ENCODE results near the gene CHKB. TPM values are rescaled to one million over a fixed set of nuclear protein-coding genes. Genes with fewer than 3 reads are reported as not detected.

The CHKB gene
- total and polyA plus RNA-seq, 2 of the 8 experiments (the other 6 are each of a cell fraction or from before 2014, with no cell fraction given): 27.9 to 42.2 TPM

GRCh38 chr22:50585238-50585637, 2.6 kb upstream of the CHKB start:
- H4K91ac ChIP-seq (replicated peaks; ENCODE audit: insufficient read length, low read length): no peak overlapping the region
- peaks cover 10% of the 10 kb centered on the region; the same call in 1 of the 2 replicates for H3K23me2 ChIP-seq (ENCODE audit: low read depth, low read length)
- no peak overlapping the region for H2BK15ac ChIP-seq (ENCODE audit: low read length)
- no peak overlapping the region for H2BK120ac ChIP-seq (replicated peaks; ENCODE audit: low read depth, low read length)
- no peak overlapping the region for H3K56ac ChIP-seq (replicated peaks; ENCODE audit: insufficient read length, low read depth, low read length)
- WGBS, 2 experiments (ENCODE audit: extremely low coverage in 1 of 2, insufficient coverage in 1 of 2, insufficient read length in 1 of 2, insufficient replicate concordance in 2 of 2, low coverage in 1 of 2, low lambda C conversion rate in 2 of 2, missing lambda C conversion rate in 1 of 2): 82% methylated on average over 3 of the region's 3 CpGs; no CpG with 5 or more reads in 1 of the 2 experiments
- H3K14ac ChIP-seq (ENCODE audit: insufficient read length): no peak overlapping the region
- no peak overlapping the region for H3K18ac ChIP-seq (ENCODE audit: extremely low read depth, low read length)
- POLR2A ChIA-PET (ENCODE audit: partially characterized antibody): interaction anchor here (0.6 to 1.3 kb wide), 2 partner anchors 52 to 59 kb away, joined by 3 to 4 read pairs; partner anchors contain the start of gene SCO2
- H2BK5ac ChIP-seq (ENCODE audit: low read depth, low read length): no peak overlapping the region
- FAIRE-seq (no peak), DNase-seq (ENCODE audit: low read depth in 1 of 2, low spot score in 2 of 2) (no peak)
- H3K27ac ChIP-seq (ENCODE audit: low read depth, low read length): no peak overlapping the region
- no peak overlapping the region for H3K4me3 ChIP-seq (ENCODE audit: extremely low read depth in 1 of 4, insufficient read depth in 2 of 4, low read depth in 3 of 4, low read length in 4 of 4)
- no peak overlapping the region for H3K23ac ChIP-seq (ENCODE audit: insufficient read length)
- no peak overlapping the region for H2AK5ac ChIP-seq (ENCODE audit: low read depth, low read length)
- no peak overlapping the region for H2BK12ac ChIP-seq (ENCODE audit: low read depth, low read length)
- H4K8ac ChIP-seq (ENCODE audit: extremely low read depth, insufficient read depth, low read length): no peak overlapping the region
- TF ChIP-seq EGR1 (IDR thresholded peaks at IDR 0.05; ENCODE audit: borderline replicate concordance, low read depth, low read length) (no peak), NANOG (IDR thresholded peaks at IDR 0.05; ENCODE audit: insufficient read depth, low read depth, low read length, poor library complexity, severe bottlenecking) (no peak), EZH2 (IDR thresholded peaks at IDR 0.05; ENCODE audit: low read depth, low read length, severe bottlenecking) (no peak), RXRA (IDR thresholded peaks at IDR 0.05; ENCODE audit: insufficient read depth, low read depth, low read length) (no peak), SAP30 (IDR thresholded peaks at IDR 0.05; ENCODE audit: insufficient read depth, insufficient replicate concordance, low read length) (no peak), RAD21 (IDR thresholded peaks at IDR 0.05 in 1 of 2, conservative IDR thresholded peaks at IDR 0.05 in 1 of 2; ENCODE audit: low read depth in 2 of 2, low read length in 2 of 2) (no peak), SRF (IDR thresholded peaks at IDR 0.05; ENCODE audit: low read depth, low read length) (no peak), SIX5 (IDR thresholded peaks at IDR 0.05; ENCODE audit: low read depth, low read length) (no peak)
- TF ChIP-seq, protein P1, sequence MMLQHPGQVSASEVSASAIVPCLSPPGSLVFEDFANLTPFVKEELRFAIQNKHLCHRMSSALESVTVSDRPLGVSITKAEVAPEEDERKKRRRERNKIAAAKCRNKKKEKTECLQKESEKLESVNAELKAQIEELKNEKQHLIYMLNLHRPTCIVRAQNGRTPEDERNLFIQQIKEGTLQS (IDR thresholded peaks at IDR 0.05; ENCODE audit: insufficient read depth, low read depth, low read length): no peak
- no peak overlapping the region for H2AFZ ChIP-seq (ENCODE audit: low read length)
- H3K4ac ChIP-seq (replicated peaks; ENCODE audit: insufficient read length, low read depth, low read length): no peak overlapping the region
- H4K20me1 ChIP-seq (replicated peaks in 1 of 2; ENCODE audit: control insufficient read depth in 1 of 2, insufficient read depth in 2 of 2, low read length in 2 of 2): peaks cover 0 to 1% of the 10 kb centered on the region in 2 experiments
- peaks cover 7% of the 10 kb centered on the region; the same call in 1 of the 2 replicates for H3K79me1 ChIP-seq (ENCODE audit: low read depth, low read length)
- peaks cover 0 to 2% (median under 1%) of the 10 kb centered on the region in 4 experiments; a peak in 4 of 8 replicates for H3K36me3 ChIP-seq (ENCODE audit: control insufficient read depth in 2 of 4, insufficient read depth in 4 of 4, low read length in 3 of 4)
- H3K4me2 ChIP-seq (ENCODE audit: insufficient read depth in 1 of 2, low read depth in 2 of 2, low read length in 2 of 2): no peak overlapping the region
- no peak overlapping the region for H2BK20ac ChIP-seq (ENCODE audit: low read length)
- peaks cover 4 to 15% (median 7%) of the 10 kb centered on the region in 4 experiments for H3K4me1 ChIP-seq (replicated peaks in 1 of 4; ENCODE audit: control insufficient read depth in 3 of 4, insufficient read depth in 4 of 4, low read length in 3 of 4)
- CTCF ChIA-PET (ENCODE audit: partially characterized antibody): interaction anchor here (1.0 to 4.0 kb wide), 5 partner anchors 9 to 115 kb away, joined by 3 to 19 read pairs (median 3); no protein-coding TSS in a partner anchor
- no peak overlapping the region for H3K9ac ChIP-seq (replicated peaks in 1 of 4; ENCODE audit: extremely low read depth in 1 of 4, low read depth in 3 of 4, low read length in 3 of 4)
- peaks cover 0 to 7% of the 10 kb centered on the region in 2 experiments; a peak in 1 of 4 replicates for H3K79me2 ChIP-seq (ENCODE audit: control insufficient read depth in 1 of 2, insufficient read depth in 2 of 2, low read length in 2 of 2)
- no peak overlapping the region for H4K5ac ChIP-seq (ENCODE audit: insufficient read length, low read depth, low read length)
- no peaks in the 10 kb centered on the region for H3K27me3 ChIP-seq (replicated peaks in 1 of 4; ENCODE audit: control insufficient read depth in 3 of 4, extremely low read depth in 1 of 4, insufficient read depth in 3 of 4, low read length in 3 of 4)
- H3K9me3 ChIP-seq (ENCODE audit: insufficient read depth in 2 of 2, low read depth in 1 of 2, low read length in 1 of 2): no peaks in the 10 kb centered on the region
